Lower lobe of right lung (tissue), 2 donors: Measurements from ENCODE around the gene AVPR2. TPM values are rescaled to one million over a fixed set of nuclear protein-coding genes. Genes with fewer than 3 reads are reported as not detected.

Source experiments
- ATAC-seq, 2 donors: fragments of 200-7000 bp; cut with Tn5 transposase; one replicate each; pipeline ENCODE4 v1.9.1; 2020 to 2022; ENCODE audit warnings: mild to moderate bottlenecking in 2 of 2, moderate library complexity in 2 of 2
- DNase-seq: peaks from one replicate; pipeline ENCODE4 v3.0.0-alpha.2; 2020
- H3K27ac ChIP-seq: fragments of 200-600 bp; one replicate; pipeline ENCODE4 v1.8.0; 2022
- H3K27me3 ChIP-seq: fragments of 200-600 bp; one replicate; pipeline ENCODE4 v1.8.0; 2022; ENCODE audit warnings: low read depth
- H3K36me3 ChIP-seq: fragments of 200-600 bp; one replicate; pipeline ENCODE4 v1.8.0; 2022; ENCODE audit warnings: mild to moderate bottlenecking
- H3K4me1 ChIP-seq: fragments of 200-600 bp; one replicate; pipeline ENCODE4 v1.8.0; 2022
- H3K4me3 ChIP-seq: fragments of 200-600 bp; one replicate; pipeline ENCODE4 v1.8.0; 2022; ENCODE audit warnings: mild to moderate bottlenecking
- H3K9me3 ChIP-seq: fragments of 200-600 bp; one replicate; pipeline ENCODE4 v1.8.0; 2022
- CTCF ChIP-seq: fragments of 200-600 bp; IDR thresholded peaks from one replicate; pipeline ENCODE4 v1.8.0; 2022; ENCODE audit warnings: antibody characterized with exemption, mild to moderate bottlenecking
- intact Hi-C: fragments of 100-400 bp; cut with DNase I; formaldehyde crosslinking; loops from one replicate; pipeline ENCODE4 v1.11.0; 2022
- total RNA-seq: library from RNA; stranded (reverse); fragmentation: NEBNext Ultra II Directional; extraction: Animal tissue kit (Norgen Biotek cat#: 25700); gene quantifications from one replicate; pipeline ENCODE4 v1.2.1, GENCODE V29; 2021
- donor health status: DM: no; HTN: yes; CAD: no; lungs with severe emphysema.

Gene AVPR2
- total RNA-seq, 1 donor from 2014 or later: 1.9 TPM

GRCh38 chrX:153881281-153881680 is 23.2 kb upstream of the AVPR2 start:
- peaks cover 4% of the 10 kb centered on the region for H3K4me1 ChIP-seq
- H3K4me3 ChIP-seq: no peak overlapping the region
- H3K27ac ChIP-seq: no peak overlapping the region
- intact Hi-C loops: no loop called here
- no peaks in the 10 kb centered on the region for H3K36me3 ChIP-seq
- H3K27me3 ChIP-seq: peaks cover 40% of the 10 kb centered on the region
- ATAC-seq (no peak), DNase-seq (no peak)
- no peak for TF ChIP-seq CTCF
- no peaks in the 10 kb centered on the region for H3K9me3 ChIP-seq

- H3K4me1 ChIP-seq: peaks cover 4% of the 10 kb centered on the region
- H3K36me3 ChIP-seq: no peaks in the 10 kb centered on the region
- H3K9me3 ChIP-seq: no peaks in the 10 kb centered on the region
- TF ChIP-seq CTCF: no peak
- peaks cover 44% of the 10 kb centered on the region for H3K27me3 ChIP-seq
- no peak overlapping the region for H3K27ac ChIP-seq
- ATAC-seq (no peak), DNase-seq (no peak)
- H3K4me3 ChIP-seq: no peak overlapping the region
- intact Hi-C loops: no loop called here
Observed at GRCh38 chrX:153882086-153882498, 22.4 kb upstream of the AVPR2 start.

- intact Hi-C loops: no loop called here
- no peaks in the 10 kb centered on the region for H3K9me3 ChIP-seq
- peaks cover 4% of the 10 kb centered on the region for H3K4me1 ChIP-seq
- H3K27ac ChIP-seq: no peak overlapping the region
- DNase-seq: no peak
- TF ChIP-seq CTCF: no peak
- H3K27me3 ChIP-seq: peaks cover 44% of the 10 kb centered on the region
- no peak overlapping the region for H3K4me3 ChIP-seq
- no peaks in the 10 kb centered on the region for H3K36me3 ChIP-seq
- no peak for ATAC-seq
Observed at GRCh38 chrX:153882557-153882956, 21.9 kb upstream of the AVPR2 start.

- ATAC-seq (no peak), DNase-seq (no peak)
- peaks cover 4% of the 10 kb centered on the region for H3K4me1 ChIP-seq
- no peak for TF ChIP-seq CTCF
- no peaks in the 10 kb centered on the region for H3K9me3 ChIP-seq
- intact Hi-C loops: no loop called here
- H3K27me3 ChIP-seq: peaks cover 41% of the 10 kb centered on the region
- no peak overlapping the region for H3K27ac ChIP-seq
- no peak overlapping the region for H3K4me3 ChIP-seq
- no peaks in the 10 kb centered on the region for H3K36me3 ChIP-seq
Observed at GRCh38 chrX:153883163-153883843, 21.2 kb upstream of the AVPR2 start.

- H3K27me3 ChIP-seq: peaks cover 41% of the 10 kb centered on the region
- TF ChIP-seq CTCF: no peak
- H3K9me3 ChIP-seq: no peaks in the 10 kb centered on the region
- ATAC-seq (no peak), DNase-seq (no peak)
- H3K4me1 ChIP-seq: peaks cover 4% of the 10 kb centered on the region
- H3K27ac ChIP-seq: no peak overlapping the region
- intact Hi-C loops: no loop called here
- H3K36me3 ChIP-seq: no peaks in the 10 kb centered on the region
- no peak overlapping the region for H3K4me3 ChIP-seq
Observed at GRCh38 chrX:153884136-153884535, 20.3 kb upstream of the AVPR2 start.
